22Rv1 (cell line): ENCODE results near the gene FAU.

ENCODE experiments used
- CTCF ChIP-seq: fragments of 450-650 bp; IDR thresholded peaks from 2 replicates; pipeline ENCODE4 v1.5.1; 2017; ENCODE audit warnings: mild to moderate bottlenecking
- ZFX ChIP-seq: fragments of 450-650 bp; IDR thresholded peaks from 2 replicates; pipeline ENCODE4 v1.6.1; 2017; ENCODE audit warnings: antibody characterized with exemption, borderline replicate concordance

- TF ChIP-seq CTCF (peak; percentile 73), ZFX (no peak)
These were observed 43.8 kb downstream of the FAU start for GRCh38 chr11:65078151-65078550.
